Spleen (tissue), 7 donors: ENCODE results near the gene SRD5A1.

ENCODE experiments used
- CTCF ChIP-seq, 11 experiments: fragments of 200-600 bp in 7 of 11; fragments of 450-650 bp in 4 of 11; sonication (generic) in 4 of 11; IDR thresholded peaks in 8 of 11; conservative IDR thresholded peaks in 3 of 11; 1 replicate in 7 of 11; 2 replicates in 4 of 11; pipeline versions ENCODE4 v1.4.0 to v1.8.0; 2016 to 2021; ENCODE audit warnings: antibody characterized with exemption in 11 of 11, inconsistent platforms in 4 of 11, mild to moderate bottlenecking in 1 of 11
- POLR2A ChIP-seq, 3 donors: fragments of 450-650 bp; IDR thresholded peaks; one replicate each; pipeline ENCODE4 v1.5.1; 2017; ENCODE audit warnings: antibody characterized with exemption in 3 of 3, mild to moderate bottlenecking in 1 of 3
- donor health status: DM: no; HTN: no; CAD: no; lungs with moderate emphysema.
- donor health status: DM: no; HTN: no; CAD: no.
- donor health status: DM: no; HTN: no; CAD: no.

DNA sequence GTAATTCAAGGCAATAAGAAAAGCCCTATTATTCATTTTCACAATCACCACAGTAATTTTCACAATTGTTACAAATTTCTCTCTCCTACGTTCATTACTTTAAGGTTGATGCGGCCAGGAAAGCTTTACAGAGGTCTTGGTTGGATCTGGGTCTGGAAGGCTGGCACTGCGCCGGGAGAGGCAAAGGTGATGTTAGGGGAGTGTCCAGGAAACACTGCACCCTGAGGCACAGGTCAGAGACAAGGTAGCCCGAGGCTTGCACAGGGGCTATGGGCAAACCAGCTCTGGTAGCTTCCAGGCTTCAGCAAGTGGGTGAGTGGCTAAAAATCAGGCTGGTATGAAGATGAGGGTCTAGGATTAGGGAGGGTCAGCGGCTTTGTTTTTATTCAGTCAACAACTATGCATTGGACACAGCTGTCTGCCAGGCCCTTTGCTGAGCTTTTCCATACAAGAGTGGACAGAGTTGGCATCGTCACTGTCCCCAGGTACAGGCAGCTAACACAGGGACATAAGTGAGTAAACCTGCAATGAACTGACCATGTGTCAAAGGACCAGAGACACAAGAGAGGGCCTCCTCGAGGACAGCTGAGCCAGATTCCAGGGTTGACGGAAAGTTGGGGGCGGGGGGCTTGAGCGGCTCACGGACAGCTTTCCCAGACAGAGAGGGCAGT, 67.6 kb downstream of the SRD5A1 start:
- TF ChIP-seq CTCF (IDR thresholded peaks at IDR 0.05 in 8 of 11, conservative IDR thresholded peaks at IDR 0.05 in 3 of 11) (no peak), POLR2A (IDR thresholded peaks at IDR 0.05) (no peak)
